IPS-15b (cell line): Measurements from ENCODE around the gene DSE.
A peak's percentile ranks its signal among the peaks of the same experiment; 100 is the strongest.

ENCODE experiments used
- H3K27me3 ChIP-seq: one replicate; pipeline ENCODE4 v1.6.1; 2013; ENCODE audit warnings: low read length; ENCODE audit not compliant: control insufficient read depth, insufficient read depth
- H3K36me3 ChIP-seq: one replicate; pipeline ENCODE4 v1.6.1; 2013; ENCODE audit warnings: low read length; ENCODE audit not compliant: control insufficient read depth, insufficient read depth
- H3K4me1 ChIP-seq: one replicate; pipeline ENCODE4 v1.6.1; 2013; ENCODE audit warnings: mild to moderate bottlenecking, low read length; ENCODE audit not compliant: control insufficient read depth, insufficient read depth
- H3K4me3 ChIP-seq: one replicate; pipeline ENCODE4 v1.5.1; 2013; ENCODE audit warnings: low read depth, low read length
- H3K9ac ChIP-seq: one replicate; pipeline ENCODE4 v1.6.1; 2013; ENCODE audit warnings: low read depth, mild to moderate bottlenecking, low read length
- H3K9me3 ChIP-seq: one replicate; pipeline ENCODE4 v1.6.1; 2013; ENCODE audit warnings: mild to moderate bottlenecking, low read length; ENCODE audit not compliant: control insufficient read depth, insufficient read depth

The DSE gene

GRCh38 chr6:116456106-116456505 is 85.4 kb downstream of the DSE start:
- H3K9ac ChIP-seq = no peak overlapping the region
- no peaks in the 10 kb centered on the region for H3K36me3 ChIP-seq
- H3K9me3 ChIP-seq = no peaks in the 10 kb centered on the region
- no peak overlapping the region for H3K4me3 ChIP-seq
- H3K4me1 ChIP-seq = no peaks in the 10 kb centered on the region
- peaks cover 26% of the 10 kb centered on the region for H3K27me3 ChIP-seq

- Histone ChIP-seq H3K36me3 (no peaks in the 10 kb centered on the region), H3K9ac (no peak overlapping the region), H3K4me1 (no peaks in the 10 kb centered on the region), H3K4me3 (no peak overlapping the region), H3K9me3 (no peaks in the 10 kb centered on the region), H3K27me3 (peaks cover 34% of the 10 kb centered on the region)
Observed at GRCh38 chr6:116456927-116457326, 86.2 kb downstream of the DSE start.

- H3K9me3 ChIP-seq = no peaks in the 10 kb centered on the region
- H3K27me3 ChIP-seq = peaks cover 47% of the 10 kb centered on the region
- H3K4me1 ChIP-seq = no peaks in the 10 kb centered on the region
Observed at GRCh38 chr6:116458264-116458663, 87.5 kb downstream of the DSE start.

GRCh38 chr6:116459927-116460326 is 89.2 kb downstream of the DSE start:
- no peaks in the 10 kb centered on the region for H3K9me3 ChIP-seq
- no peak overlapping the region for H3K9ac ChIP-seq
- peaks cover 57% of the 10 kb centered on the region for H3K27me3 ChIP-seq
- no peak overlapping the region for H3K4me3 ChIP-seq
- no peaks in the 10 kb centered on the region for H3K36me3 ChIP-seq
- peaks cover 5% of the 10 kb centered on the region for H3K4me1 ChIP-seq

More at GRCh38 chr6:116458264-116458663, 87.5 kb downstream of the DSE start:
- H3K4me3 ChIP-seq = no peak overlapping the region
- no peak overlapping the region for H3K9ac ChIP-seq
- no peaks in the 10 kb centered on the region for H3K36me3 ChIP-seq

GRCh38 chr6:116461331-116461931 is 90.7 kb downstream of the DSE start, which contains the start of gene CALHM6:
Gene CALHM6, plus strand, starts transcription at chr6:116461375. Its CDS starts 555 bp downstream, at chr6:116461930.
- Histone ChIP-seq H3K4me1 (peaks cover 5% of the 10 kb centered on the region), H3K27me3 (peaks cover 57% of the 10 kb centered on the region), H3K4me3 (peak within 1 kb of the TSS; percentile 49), H3K9ac (peak within 1 kb of the TSS; percentile 48), H3K9me3 (no peaks in the 10 kb centered on the region), H3K36me3 (no peaks in the 10 kb centered on the region)

- Histone ChIP-seq H3K27me3 (peaks cover 57% of the 10 kb centered on the region), H3K4me1 (peaks cover 5% of the 10 kb centered on the region), H3K4me3 (peak overlapping the region; percentile 49)
Observed at GRCh38 chr6:116461932-116462885, 91.5 kb downstream of the DSE start.

GRCh38 chr6:116463301-116463700 is 92.6 kb downstream of the DSE start:
- Histone ChIP-seq H3K27me3 (peaks cover 57% of the 10 kb centered on the region), H3K4me1 (peaks cover 5% of the 10 kb centered on the region), H3K4me3 (no peak overlapping the region), H3K9me3 (no peaks in the 10 kb centered on the region), H3K36me3 (no peaks in the 10 kb centered on the region), H3K9ac (no peak overlapping the region)

More at GRCh38 chr6:116461932-116462885, 91.5 kb downstream of the DSE start:
- Histone ChIP-seq H3K9ac (peak overlapping the region; percentile 48), H3K9me3 (no peaks in the 10 kb centered on the region), H3K36me3 (no peaks in the 10 kb centered on the region)

- no peak overlapping the region for H3K4me3 ChIP-seq
- peaks cover 40% of the 10 kb centered on the region for H3K27me3 ChIP-seq
- H3K9me3 ChIP-seq = no peaks in the 10 kb centered on the region
- H3K36me3 ChIP-seq = no peaks in the 10 kb centered on the region
- H3K9ac ChIP-seq = no peak overlapping the region
- H3K4me1 ChIP-seq = peaks cover 5% of the 10 kb centered on the region
Observed at GRCh38 chr6:116465246-116465645, 94.5 kb downstream of the DSE start.

- H3K4me1 ChIP-seq = peaks cover 5% of the 10 kb centered on the region
- H3K9me3 ChIP-seq = no peaks in the 10 kb centered on the region
- no peak overlapping the region for H3K9ac ChIP-seq
- no peak overlapping the region for H3K4me3 ChIP-seq
- H3K27me3 ChIP-seq = peaks cover 22% of the 10 kb centered on the region
- no peaks in the 10 kb centered on the region for H3K36me3 ChIP-seq
Observed at GRCh38 chr6:116467096-116467495, 96.3 kb downstream of the DSE start.

GRCh38 chr6:116467514-116467913 is 96.8 kb downstream of the DSE start:
- no peaks in the 10 kb centered on the region for H3K9me3 ChIP-seq
- H3K36me3 ChIP-seq = no peaks in the 10 kb centered on the region
- no peak overlapping the region for H3K9ac ChIP-seq
- peaks cover 5% of the 10 kb centered on the region for H3K4me1 ChIP-seq
- no peak overlapping the region for H3K4me3 ChIP-seq
- H3K27me3 ChIP-seq = peaks cover 17% of the 10 kb centered on the region

- Histone ChIP-seq H3K4me3 (no peak overlapping the region), H3K27me3 (peaks cover 10% of the 10 kb centered on the region), H3K36me3 (no peaks in the 10 kb centered on the region), H3K9me3 (no peaks in the 10 kb centered on the region), H3K4me1 (peaks cover 5% of the 10 kb centered on the region), H3K9ac (no peak overlapping the region)
Observed at GRCh38 chr6:116468293-116468692, 97.5 kb downstream of the DSE start.

- Histone ChIP-seq H3K4me1 (no peaks in the 10 kb centered on the region), H3K9me3 (no peaks in the 10 kb centered on the region), H3K4me3 (no peak overlapping the region), H3K27me3 (no peaks in the 10 kb centered on the region), H3K36me3 (no peaks in the 10 kb centered on the region), H3K9ac (no peak overlapping the region)
Observed at GRCh38 chr6:116471531-116471930, 100.8 kb downstream of the DSE start.
